ENCODE data around the gene FUS. TPM values are rescaled to one million over a fixed set of nuclear protein-coding genes. Genes with fewer than 3 reads are reported as not detected.

FUS gene
- total and polyA plus RNA-seq, 2 of the 8 experiments (the other 6 are each of a cell fraction or from before 2014, with no cell fraction given), result 484 to 685 TPM

- TF ChIP-seq BCL11A (IDR thresholded peaks at IDR 0.05; ENCODE audit: low read depth in 2 of 2, low read length in 2 of 2), result no peak
- TF ChIP-seq HDAC2 (IDR thresholded peaks at IDR 0.05; ENCODE audit: borderline replicate concordance in 1 of 2, low read depth in 2 of 2, low read length in 2 of 2), result 0 out of 4 replicates have a peak, but pooled peaks have one; percentile 12 to 65
- no peak for TF ChIP-seq TBP (IDR thresholded peaks at IDR 0.05; ENCODE audit: low read depth, low read length)
- no peak for TF ChIP-seq KDM5A (IDR thresholded peaks at IDR 0.05; ENCODE audit: low read length)
- TF ChIP-seq CBX8 (IDR thresholded peaks at IDR 0.05; ENCODE audit: borderline replicate concordance, low read depth, low read length), result no peak
- TF ChIP-seq TCF12 (IDR thresholded peaks at IDR 0.05; ENCODE audit: low read depth, low read length), result no peak
- TF ChIP-seq PHF8 (conservative IDR thresholded peaks at IDR 0.05; ENCODE audit: low read depth, low read length), result peak; percentile 43
- no peak for TF ChIP-seq CTBP2 (IDR thresholded peaks at IDR 0.05; ENCODE audit: borderline replicate concordance, insufficient read depth, insufficient read length, low read length)
- TF ChIP-seq ZNF274 (IDR thresholded peaks at IDR 0.05; ENCODE audit: borderline replicate concordance, extremely low read depth, low read length), result no peak
- no peak for TF ChIP-seq USF2 (IDR thresholded peaks at IDR 0.05; ENCODE audit: low read length)
- TF ChIP-seq RNF2 (IDR thresholded peaks at IDR 0.05; ENCODE audit: borderline replicate concordance, low read depth, low read length, missing control alignments, poor library complexity, severe bottlenecking), result no peak
- no peak; the same call in 1 of the 2 replicates for TF ChIP-seq POLR2AphosphoS5 (IDR thresholded peaks at IDR 0.05; ENCODE audit: low read depth, low read length)
- TF ChIP-seq E2F6 (IDR thresholded peaks at IDR 0.05), result no peak
- TF ChIP-seq SAP30 (IDR thresholded peaks at IDR 0.05; ENCODE audit: insufficient read depth, insufficient replicate concordance, low read length), result no peak
- no peak for TF ChIP-seq CREB1 (IDR thresholded peaks at IDR 0.05)
- peak; percentile 34; the same call in 1 of the 2 replicates for TF ChIP-seq RBBP5 (IDR thresholded peaks at IDR 0.05; ENCODE audit: borderline replicate concordance, low read depth, low read length)
- TF ChIP-seq CBX5 (IDR thresholded peaks at IDR 0.05; ENCODE audit: low read depth, low read length), result no peak
- TF ChIP-seq SIN3A (conservative IDR thresholded peaks at IDR 0.05 in 1 of 2, IDR thresholded peaks at IDR 0.05 in 1 of 2; ENCODE audit: low read depth in 1 of 2, low read length in 2 of 2), result peak in 1 of 2 experiments; percentile 21; a peak in 1 of 4 replicates
- TF ChIP-seq TAF7 (optimal IDR thresholded peaks at IDR 0.05; ENCODE audit: borderline replicate concordance, low read depth, low read length), result no peak
- TF ChIP-seq SUZ12 (IDR thresholded peaks at IDR 0.05; ENCODE audit: low read length), result no peak
- no peak for TF ChIP-seq SIRT6 (IDR thresholded peaks at IDR 0.05; ENCODE audit: low read length)
- TF ChIP-seq BRCA1 (IDR thresholded peaks at IDR 0.05; ENCODE audit: low read depth, low read length), result no peak
These were observed 656 bp upstream of the FUS start (continued) for GRCh38 chr16:31179219-31179746.
